Activated naive CD8-positive, alpha-beta T cell treated with anti-CD3 and anti-CD28 coated beads for 36 hours (primary cell): ENCODE measurements around the gene NLRP10. TPM values are rescaled to one million over a fixed set of nuclear protein-coding genes. Genes with fewer than 3 reads are reported as not detected.

Experiments
- DNase-seq: peaks from one replicate; pipeline ENCODE4 v3.0.0; 2021
- H3K27ac Mint-ChIP-seq: one replicate; pipeline ENCODE4 v1.8.0; 2022; ENCODE audit warnings: mild to moderate bottlenecking, moderate library complexity, mixed read lengths
- H3K27me3 Mint-ChIP-seq: one replicate; pipeline ENCODE4 v1.8.0; 2022; ENCODE audit warnings: mild to moderate bottlenecking, mixed read lengths
- H3K36me3 Mint-ChIP-seq: one replicate; pipeline ENCODE4 v1.8.0; 2021; ENCODE audit warnings: mild to moderate bottlenecking, mixed read lengths
- H3K4me1 Mint-ChIP-seq: one replicate; pipeline ENCODE4 v1.8.0; 2021; ENCODE audit warnings: mixed read lengths
- H3K4me3 Mint-ChIP-seq: one replicate; pipeline ENCODE4 v1.8.0; 2022; ENCODE audit warnings: mild to moderate bottlenecking, moderate library complexity, mixed read lengths
- H3K9me3 Mint-ChIP-seq: one replicate; pipeline ENCODE4 v1.8.0; 2022; ENCODE audit warnings: mixed read lengths
- total RNA-seq, 2 experiments: library from RNA; stranded (reverse); gene quantifications; one replicate each; pipeline ENCODE4 v1.2.3, GENCODE V29; 2021

The NLRP10 gene
- total RNA-seq, 2 experiments from 2014 or later = not detected

GRCh38 chr11:7986768-7987559 lies 21.7 kb upstream of the NLRP10 start, which contains the start of gene EIF3F:
TSS of gene EIF3F (plus strand) at chr11:7987337. CDS start at chr11:7987353, 16 bp downstream.
- Mint-ChIP-seq H3K36me3 (peaks cover 20% of the 10 kb centered on the region), H3K27ac (peak within 1 kb of the TSS; percentile 96), H3K4me3 (peak within 1 kb of the TSS; percentile 98), H3K9me3 (no peaks in the 10 kb centered on the region), H3K4me1 (peaks cover 32% of the 10 kb centered on the region), H3K27me3 (no peaks in the 10 kb centered on the region)
- peak; percentile 86 for DNase-seq

DNA sequence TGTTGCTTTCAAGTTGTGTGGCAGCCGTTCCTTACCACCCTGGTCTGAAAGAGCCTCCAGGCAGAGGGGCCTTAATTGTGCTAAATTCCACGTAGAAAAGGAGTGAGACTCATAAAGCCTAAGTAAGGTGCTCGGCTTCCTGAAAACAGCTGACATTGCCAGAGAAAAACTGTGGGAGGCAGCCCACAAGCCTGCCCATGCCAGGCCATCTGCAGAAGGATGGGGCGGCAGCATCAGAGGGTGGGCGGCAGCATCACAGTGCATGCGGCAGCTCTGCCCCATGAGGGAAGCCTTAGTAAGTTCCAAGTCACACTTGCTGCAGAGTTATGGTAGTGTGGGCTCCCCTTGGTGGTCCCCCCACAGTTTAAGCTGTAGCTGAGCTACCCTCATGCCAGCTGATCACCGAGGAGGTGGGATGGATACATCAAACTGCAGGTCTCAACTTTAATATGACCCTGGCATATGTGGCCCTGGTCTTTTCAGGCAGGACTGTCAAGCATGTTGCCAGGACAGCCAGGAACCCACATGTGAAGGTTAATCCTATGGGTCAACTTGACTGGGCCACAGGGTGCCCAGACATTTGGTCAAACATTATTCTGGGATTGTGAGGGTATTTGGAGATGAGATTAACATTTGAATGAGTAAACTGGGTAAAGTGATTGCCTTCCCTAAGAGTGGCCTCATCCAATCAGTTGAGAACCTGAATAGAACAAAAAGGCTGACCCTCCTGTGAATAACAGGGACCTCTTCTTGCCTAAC lies 18.8 kb upstream of the NLRP10 start:
- Mint-ChIP-seq H3K4me3 (no peak overlapping the region), H3K36me3 (peaks cover 6% of the 10 kb centered on the region), H3K27me3 (no peaks in the 10 kb centered on the region), H3K27ac (no peak overlapping the region), H3K4me1 (peaks cover 19% of the 10 kb centered on the region), H3K9me3 (no peaks in the 10 kb centered on the region)
- DNase-seq = no peak

- Mint-ChIP-seq H3K27ac (no peak overlapping the region), H3K36me3 (peaks cover 1% of the 10 kb centered on the region), H3K4me3 (no peak overlapping the region), H3K4me1 (peaks cover 11% of the 10 kb centered on the region), H3K9me3 (no peaks in the 10 kb centered on the region), H3K27me3 (no peaks in the 10 kb centered on the region)
- no peak for DNase-seq
Measured at GRCh38 chr11:7982582-7983119, 17.4 kb upstream of the NLRP10 start.

GRCh38 chr11:7981619-7982157 lies 16.4 kb upstream of the NLRP10 start:
- Mint-ChIP-seq H3K27me3 (no peaks in the 10 kb centered on the region), H3K4me1 (peaks cover 9% of the 10 kb centered on the region), H3K36me3 (no peaks in the 10 kb centered on the region), H3K9me3 (no peaks in the 10 kb centered on the region), H3K4me3 (no peak overlapping the region), H3K27ac (no peak overlapping the region)
- DNase-seq = no peak

DNA sequence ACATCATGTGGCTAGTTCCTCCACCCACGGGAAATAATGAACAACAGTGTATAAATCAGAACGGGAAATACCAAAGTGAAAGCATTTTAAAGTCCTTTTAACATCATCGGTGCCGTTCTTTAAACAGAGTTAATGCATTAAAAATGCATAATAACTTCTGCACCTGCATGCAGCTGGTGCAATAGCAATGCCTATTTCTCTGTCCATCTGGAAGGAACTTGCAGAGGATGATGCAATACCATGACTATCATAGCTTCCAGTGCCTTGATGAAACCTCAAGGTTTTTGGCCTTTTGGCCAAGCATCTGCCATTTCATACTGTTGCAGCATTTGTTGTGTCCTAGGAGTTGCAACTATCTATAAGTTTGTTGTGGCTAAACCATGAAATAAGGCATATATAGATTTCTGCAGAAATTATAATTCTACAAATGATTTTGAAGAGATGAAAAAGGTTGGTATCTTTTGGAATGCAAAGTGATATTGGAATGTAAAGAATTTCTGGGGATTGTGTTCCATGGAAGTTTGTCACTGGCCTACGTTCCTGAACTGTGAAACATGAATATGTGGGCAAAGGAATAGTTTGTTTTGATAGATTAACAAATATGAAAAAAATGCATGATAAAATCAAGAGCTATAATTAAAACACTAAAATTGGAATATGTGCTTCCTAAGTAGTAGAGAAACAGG lies 12.1 kb upstream of the NLRP10 start:
- Mint-ChIP-seq H3K27ac (no peak overlapping the region), H3K9me3 (no peaks in the 10 kb centered on the region), H3K4me3 (no peak overlapping the region), H3K27me3 (no peaks in the 10 kb centered on the region), H3K4me1 (no peaks in the 10 kb centered on the region), H3K36me3 (no peaks in the 10 kb centered on the region)
- no peak for DNase-seq

GRCh38 chr11:7974668-7975067 lies 9.4 kb upstream of the NLRP10 start:
- H3K4me1 Mint-ChIP-seq = no peaks in the 10 kb centered on the region
- no peak overlapping the region for H3K27ac Mint-ChIP-seq
- no peak for DNase-seq

DNA sequence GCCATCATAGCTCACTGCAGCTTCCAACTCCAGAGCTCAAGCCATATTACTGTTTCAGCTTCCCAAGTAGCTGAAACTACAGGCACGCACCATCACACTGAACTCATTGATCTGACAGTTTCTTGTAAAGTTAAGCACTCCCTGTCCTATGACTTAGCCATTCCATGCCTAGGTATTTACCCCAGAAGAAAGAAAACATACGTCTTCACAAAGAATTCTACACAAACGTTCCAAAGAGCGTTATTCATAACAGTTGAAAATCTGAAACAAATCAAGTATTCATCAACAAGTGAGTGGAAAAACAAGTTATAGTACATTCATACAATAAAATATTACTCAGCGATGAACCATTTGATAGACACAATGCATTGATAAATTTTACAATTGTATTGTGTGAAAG lies 7.8 kb upstream of the NLRP10 start:
- Mint-ChIP-seq H3K4me1 (no peaks in the 10 kb centered on the region), H3K36me3 (no peaks in the 10 kb centered on the region), H3K27me3 (no peaks in the 10 kb centered on the region), H3K27ac (no peak overlapping the region), H3K9me3 (no peaks in the 10 kb centered on the region), H3K4me3 (no peak overlapping the region)
- DNase-seq = no peak

More at GRCh38 chr11:7974668-7975067, 9.4 kb upstream of the NLRP10 start:
- Mint-ChIP-seq H3K4me3 (no peak overlapping the region), H3K27me3 (no peaks in the 10 kb centered on the region), H3K36me3 (no peaks in the 10 kb centered on the region), H3K9me3 (no peaks in the 10 kb centered on the region)

DNA sequence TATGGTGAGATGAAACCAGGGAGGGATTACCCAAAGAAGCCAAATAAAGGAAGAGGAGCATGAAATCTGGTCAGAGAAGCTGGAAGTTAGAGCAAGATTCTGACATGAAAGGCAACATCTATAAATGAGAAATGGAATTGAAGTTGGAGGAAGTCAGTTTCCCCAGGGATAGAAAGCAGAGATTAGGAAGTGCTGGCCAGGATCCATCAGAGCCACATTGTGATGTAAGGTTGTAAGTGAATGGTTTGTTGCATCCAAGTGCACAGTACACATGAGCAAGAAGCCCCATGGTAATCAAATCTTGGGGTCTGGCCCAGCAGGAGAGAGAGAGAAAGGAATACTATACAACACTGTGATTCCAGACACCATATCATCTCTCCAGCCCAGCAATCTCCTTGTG lies 6.6 kb upstream of the NLRP10 start:
- Mint-ChIP-seq H3K36me3 (no peaks in the 10 kb centered on the region), H3K27me3 (peaks cover 2% of the 10 kb centered on the region), H3K4me3 (no peak overlapping the region), H3K9me3 (no peaks in the 10 kb centered on the region), H3K27ac (no peak overlapping the region), H3K4me1 (no peaks in the 10 kb centered on the region)
- no peak for DNase-seq

GRCh38 chr11:7969756-7970646 lies 4.8 kb upstream of the NLRP10 start:
- peaks cover 4% of the 10 kb centered on the region for H3K27me3 Mint-ChIP-seq
- H3K36me3 Mint-ChIP-seq = no peaks in the 10 kb centered on the region
- H3K9me3 Mint-ChIP-seq = no peaks in the 10 kb centered on the region
- H3K4me1 Mint-ChIP-seq = no peaks in the 10 kb centered on the region
- no peak for DNase-seq
- H3K4me3 Mint-ChIP-seq = no peak overlapping the region
- H3K27ac Mint-ChIP-seq = no peak overlapping the region

DNA sequence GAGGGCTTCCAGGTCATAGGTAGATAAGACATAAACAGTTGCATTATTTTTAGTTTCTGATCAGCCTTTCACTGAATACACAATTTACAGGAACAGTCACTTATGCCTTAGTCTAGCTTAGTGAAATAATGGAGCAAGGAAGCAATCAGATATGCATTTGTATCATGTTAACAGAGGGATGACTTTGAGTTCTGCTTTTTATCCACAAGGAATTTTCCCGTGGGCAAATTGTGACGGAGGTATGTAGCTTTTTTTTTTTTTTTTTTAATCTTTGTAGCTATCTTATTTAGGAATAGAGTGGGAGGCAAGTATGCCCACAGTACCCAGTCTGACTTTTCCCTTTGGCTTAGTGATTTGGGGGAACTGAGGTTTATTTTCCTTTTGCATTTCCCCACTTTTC lies 3.4 kb upstream of the NLRP10 start:
- no peak overlapping the region for H3K27ac Mint-ChIP-seq
- no peaks in the 10 kb centered on the region for H3K36me3 Mint-ChIP-seq
- H3K9me3 Mint-ChIP-seq = no peaks in the 10 kb centered on the region
- H3K27me3 Mint-ChIP-seq = peaks cover 4% of the 10 kb centered on the region
- H3K4me1 Mint-ChIP-seq = no peaks in the 10 kb centered on the region
- no peak for DNase-seq
- no peak overlapping the region for H3K4me3 Mint-ChIP-seq

- Mint-ChIP-seq H3K4me3 (no peak overlapping the region), H3K27me3 (peaks cover 4% of the 10 kb centered on the region), H3K36me3 (no peaks in the 10 kb centered on the region), H3K27ac (no peak overlapping the region), H3K4me1 (no peaks in the 10 kb centered on the region), H3K9me3 (no peaks in the 10 kb centered on the region)
- DNase-seq = no peak
Measured at GRCh38 chr11:7967826-7968225, 2.6 kb upstream of the NLRP10 start.

DNA sequence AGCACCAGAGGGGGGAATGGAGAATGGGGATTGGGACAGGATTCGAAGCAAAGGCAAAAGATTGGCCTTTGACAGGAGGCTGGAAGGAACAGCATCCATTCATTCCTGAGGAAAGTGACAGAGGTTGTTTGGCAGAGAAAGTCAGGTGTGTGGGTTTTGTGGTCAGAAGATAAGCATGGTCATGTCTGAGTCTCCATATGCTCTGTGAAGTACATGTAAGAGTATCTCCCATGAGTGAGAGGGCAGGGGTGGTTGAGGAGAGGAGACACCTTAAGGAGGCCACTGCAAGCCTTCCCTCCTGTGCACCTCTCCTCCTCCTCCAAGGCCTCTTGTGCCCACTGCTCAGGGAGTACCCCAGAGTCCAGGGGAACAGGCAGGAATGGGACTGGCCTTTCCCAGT lies 1.9 kb upstream of the NLRP10 start:
- Mint-ChIP-seq H3K27me3 (peaks cover 4% of the 10 kb centered on the region), H3K9me3 (no peaks in the 10 kb centered on the region), H3K4me3 (no peak overlapping the region), H3K36me3 (no peaks in the 10 kb centered on the region), H3K27ac (no peak overlapping the region), H3K4me1 (no peaks in the 10 kb centered on the region)
- no peak for DNase-seq

DNA sequence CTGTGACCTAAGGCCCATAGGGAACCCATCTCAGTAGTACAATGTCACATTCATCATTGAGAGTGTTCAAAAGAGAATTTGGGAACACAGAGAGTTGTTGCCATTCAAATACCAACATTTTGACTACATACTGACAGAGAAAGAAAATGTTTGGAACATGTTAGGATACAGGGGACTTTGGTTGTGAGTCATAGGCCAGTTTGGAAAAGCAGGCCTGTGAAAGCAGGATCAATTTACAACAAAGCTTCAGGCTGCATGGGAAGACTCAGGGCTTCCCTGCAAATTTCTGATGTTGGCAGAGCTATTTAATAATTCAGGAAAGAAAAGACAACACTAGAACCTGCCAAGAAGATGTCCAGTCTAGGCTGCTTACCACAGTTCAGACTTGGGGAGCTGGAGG lies 374 bp downstream of the NLRP10 start:
- no peaks in the 10 kb centered on the region for H3K36me3 Mint-ChIP-seq
- DNase-seq = no peak
- peaks cover 14% of the 10 kb centered on the region for H3K27me3 Mint-ChIP-seq
- no peak overlapping the region for H3K4me3 Mint-ChIP-seq
- H3K27ac Mint-ChIP-seq = no peak overlapping the region
- H3K4me1 Mint-ChIP-seq = no peaks in the 10 kb centered on the region
- H3K9me3 Mint-ChIP-seq = no peaks in the 10 kb centered on the region

DNA sequence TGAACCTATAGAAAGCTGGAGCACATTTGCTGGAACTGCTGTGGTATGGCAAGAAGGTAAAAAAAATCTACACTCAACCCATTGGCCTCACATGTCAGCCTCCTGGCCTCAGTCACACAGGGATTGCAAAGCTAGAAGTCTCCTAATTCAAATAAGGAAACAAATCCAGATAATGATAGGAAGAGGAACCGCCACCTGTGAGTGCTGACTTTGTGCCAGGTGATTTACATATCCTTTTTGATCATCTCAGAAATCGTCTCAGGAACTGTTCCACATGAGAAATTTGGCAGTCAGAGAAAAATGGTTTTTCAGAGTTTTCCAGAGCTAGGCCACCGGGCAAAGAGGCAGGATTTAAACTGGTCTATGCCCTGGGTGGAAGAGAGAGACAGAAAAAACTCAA lies 986 bp downstream of the NLRP10 start:
- DNase-seq = no peak
- Mint-ChIP-seq H3K36me3 (no peaks in the 10 kb centered on the region), H3K9me3 (no peaks in the 10 kb centered on the region), H3K4me1 (no peaks in the 10 kb centered on the region), H3K4me3 (no peak overlapping the region), H3K27ac (no peak overlapping the region), H3K27me3 (peaks cover 21% of the 10 kb centered on the region)
